Keratinocyte (primary cell): ENCODE results near the gene CPTP.

Source experiments
- EZH2 ChIP-seq: IDR thresholded peaks from one replicate; pipeline ENCODE4 v1.6.1; 2012; ENCODE audit warnings: inconsistent platforms, mild to moderate bottlenecking, low read length, moderate library complexity
- TF ChIP-seq, protein P1 (sequence below), 3 experiments: IDR thresholded peaks in 1 of 3; conservative IDR thresholded peaks in 1 of 3; optimal IDR thresholded peaks in 1 of 3; 2 replicates in 2 of 3; 3 replicates in 1 of 3; pipeline versions ENCODE3 to v1.5.1; 2011; ENCODE audit warnings: low read length in 3 of 3, mild to moderate bottlenecking in 3 of 3, moderate library complexity in 2 of 3, control low read depth in 1 of 3, inconsistent platforms in 1 of 3; ENCODE audit not compliant: insufficient read depth in 2 of 3; ENCODE audit errors: extremely low read depth in 1 of 3

GRCh38 chr1:1342584-1343115, 18.0 kb downstream of the CPTP start:
- TF ChIP-seq EZH2: no peak
- TF ChIP-seq, protein P1, sequence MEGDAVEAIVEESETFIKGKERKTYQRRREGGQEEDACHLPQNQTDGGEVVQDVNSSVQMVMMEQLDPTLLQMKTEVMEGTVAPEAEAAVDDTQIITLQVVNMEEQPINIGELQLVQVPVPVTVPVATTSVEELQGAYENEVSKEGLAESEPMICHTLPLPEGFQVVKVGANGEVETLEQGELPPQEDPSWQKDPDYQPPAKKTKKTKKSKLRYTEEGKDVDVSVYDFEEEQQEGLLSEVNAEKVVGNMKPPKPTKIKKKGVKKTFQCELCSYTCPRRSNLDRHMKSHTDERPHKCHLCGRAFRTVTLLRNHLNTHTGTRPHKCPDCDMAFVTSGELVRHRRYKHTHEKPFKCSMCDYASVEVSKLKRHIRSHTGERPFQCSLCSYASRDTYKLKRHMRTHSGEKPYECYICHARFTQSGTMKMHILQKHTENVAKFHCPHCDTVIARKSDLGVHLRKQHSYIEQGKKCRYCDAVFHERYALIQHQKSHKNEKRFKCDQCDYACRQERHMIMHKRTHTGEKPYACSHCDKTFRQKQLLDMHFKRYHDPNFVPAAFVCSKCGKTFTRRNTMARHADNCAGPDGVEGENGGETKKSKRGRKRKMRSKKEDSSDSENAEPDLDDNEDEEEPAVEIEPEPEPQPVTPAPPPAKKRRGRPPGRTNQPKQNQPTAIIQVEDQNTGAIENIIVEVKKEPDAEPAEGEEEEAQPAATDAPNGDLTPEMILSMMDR (optimal IDR thresholded peaks at IDR 0.05 in 1 of 3, IDR thresholded peaks at IDR 0.05 in 1 of 3, conservative IDR thresholded peaks at IDR 0.05 in 1 of 3; ENCODE audit: extremely low read depth in 1 of 3, insufficient read depth in 2 of 3, low read length in 3 of 3): no peak
